ENCODE data around the gene TCTN2. TPM values are rescaled to one million over a fixed set of nuclear protein-coding genes. Genes with fewer than 3 reads are reported as not detected.

Gene TCTN2
- total RNA-seq, 1 experiment from 2014 or later = 14.7 TPM

DNA sequence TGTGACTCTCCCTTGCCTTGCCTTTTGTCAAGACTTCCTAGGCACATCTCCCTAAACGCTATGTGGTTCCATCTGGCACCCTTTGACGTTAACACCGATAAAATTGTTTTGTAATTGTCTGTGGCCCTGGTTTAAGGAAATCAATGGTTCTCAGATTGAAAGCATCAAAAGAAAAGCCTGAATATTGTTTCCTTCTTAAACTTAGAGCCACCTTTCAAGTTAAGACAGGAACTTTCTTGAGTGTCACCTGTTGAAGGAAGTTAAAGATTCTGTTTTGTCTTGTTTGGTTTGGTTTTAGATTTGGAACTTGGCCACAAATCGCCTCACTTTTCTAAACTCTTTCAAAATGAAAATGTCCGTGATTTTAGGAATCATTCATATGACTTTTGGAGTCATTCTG is 76.4 kb downstream of the TCTN2 start:
- in situ Hi-C loops (cut with HindIII; ENCODE audit: low pct_unique_long_range_greater_than_20kb, low sequenced_read_pairs) = no loop called here

DNA sequence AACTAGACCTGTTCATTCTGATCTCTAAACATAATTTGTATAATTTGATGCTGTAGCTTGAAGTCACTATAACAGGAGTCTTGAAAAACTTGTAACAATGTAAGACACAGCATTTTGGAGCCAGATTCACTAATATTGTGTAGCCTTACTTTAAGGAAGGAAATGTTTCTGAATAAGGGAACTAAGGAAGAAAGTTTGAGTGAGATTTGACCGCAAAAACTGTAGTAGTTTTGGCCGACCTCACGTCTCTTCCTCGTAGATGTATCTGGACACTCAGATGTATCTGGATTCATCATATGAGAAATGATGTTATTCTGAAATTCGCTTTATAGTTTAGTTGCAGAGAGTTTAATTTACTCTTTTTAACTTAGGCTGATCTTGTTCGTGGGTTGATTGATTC is 77.2 kb downstream of the TCTN2 start:
- no peak for DNase-seq (ENCODE audit: low read depth, low spot score)
- in situ Hi-C loops (cut with HindIII; ENCODE audit: low pct_unique_long_range_greater_than_20kb, low sequenced_read_pairs) (no loop called here), intact Hi-C loops (cut with micrococcal nuclease; ENCODE audit: unreplicated experiment) (no loop called here)
- no TSS peak for BruUV-seq (replicated peaks)
- Histone ChIP-seq H3K36me3 (ENCODE audit: control insufficient read depth, insufficient read depth, low read length) (peaks cover 3% of the 10 kb centered on the region), H3K27me3 (ENCODE audit: control insufficient read depth, insufficient read depth, low read length) (no peaks in the 10 kb centered on the region), H3K4me3 (ENCODE audit: low read depth in 2 of 2, low read length in 2 of 2) (no peak overlapping the region), H3K9me3 (ENCODE audit: control insufficient read depth, insufficient read depth, low read depth, low read length) (no peaks in the 10 kb centered on the region), H3K4me1 (ENCODE audit: control insufficient read depth, insufficient read depth, low read length) (no peaks in the 10 kb centered on the region), H3K27ac (ENCODE audit: low read length) (no peak overlapping the region)
- POLR2A ChIA-PET = no interaction called here
- TF ChIP-seq POLR2AphosphoS5 (IDR thresholded peaks at IDR 0.05; ENCODE audit: low read depth, low read length) (no peak), TCF7L2 (IDR thresholded peaks at IDR 0.05; ENCODE audit: low read depth, low read length) (no peak), SIN3A (IDR thresholded peaks at IDR 0.05; ENCODE audit: borderline replicate concordance, insufficient read depth, low read depth, low read length) (no peak)
- TF ChIP-seq, protein P1, sequence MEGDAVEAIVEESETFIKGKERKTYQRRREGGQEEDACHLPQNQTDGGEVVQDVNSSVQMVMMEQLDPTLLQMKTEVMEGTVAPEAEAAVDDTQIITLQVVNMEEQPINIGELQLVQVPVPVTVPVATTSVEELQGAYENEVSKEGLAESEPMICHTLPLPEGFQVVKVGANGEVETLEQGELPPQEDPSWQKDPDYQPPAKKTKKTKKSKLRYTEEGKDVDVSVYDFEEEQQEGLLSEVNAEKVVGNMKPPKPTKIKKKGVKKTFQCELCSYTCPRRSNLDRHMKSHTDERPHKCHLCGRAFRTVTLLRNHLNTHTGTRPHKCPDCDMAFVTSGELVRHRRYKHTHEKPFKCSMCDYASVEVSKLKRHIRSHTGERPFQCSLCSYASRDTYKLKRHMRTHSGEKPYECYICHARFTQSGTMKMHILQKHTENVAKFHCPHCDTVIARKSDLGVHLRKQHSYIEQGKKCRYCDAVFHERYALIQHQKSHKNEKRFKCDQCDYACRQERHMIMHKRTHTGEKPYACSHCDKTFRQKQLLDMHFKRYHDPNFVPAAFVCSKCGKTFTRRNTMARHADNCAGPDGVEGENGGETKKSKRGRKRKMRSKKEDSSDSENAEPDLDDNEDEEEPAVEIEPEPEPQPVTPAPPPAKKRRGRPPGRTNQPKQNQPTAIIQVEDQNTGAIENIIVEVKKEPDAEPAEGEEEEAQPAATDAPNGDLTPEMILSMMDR (IDR thresholded peaks at IDR 0.05) = no peak
- TF ChIP-seq, protein P2, sequence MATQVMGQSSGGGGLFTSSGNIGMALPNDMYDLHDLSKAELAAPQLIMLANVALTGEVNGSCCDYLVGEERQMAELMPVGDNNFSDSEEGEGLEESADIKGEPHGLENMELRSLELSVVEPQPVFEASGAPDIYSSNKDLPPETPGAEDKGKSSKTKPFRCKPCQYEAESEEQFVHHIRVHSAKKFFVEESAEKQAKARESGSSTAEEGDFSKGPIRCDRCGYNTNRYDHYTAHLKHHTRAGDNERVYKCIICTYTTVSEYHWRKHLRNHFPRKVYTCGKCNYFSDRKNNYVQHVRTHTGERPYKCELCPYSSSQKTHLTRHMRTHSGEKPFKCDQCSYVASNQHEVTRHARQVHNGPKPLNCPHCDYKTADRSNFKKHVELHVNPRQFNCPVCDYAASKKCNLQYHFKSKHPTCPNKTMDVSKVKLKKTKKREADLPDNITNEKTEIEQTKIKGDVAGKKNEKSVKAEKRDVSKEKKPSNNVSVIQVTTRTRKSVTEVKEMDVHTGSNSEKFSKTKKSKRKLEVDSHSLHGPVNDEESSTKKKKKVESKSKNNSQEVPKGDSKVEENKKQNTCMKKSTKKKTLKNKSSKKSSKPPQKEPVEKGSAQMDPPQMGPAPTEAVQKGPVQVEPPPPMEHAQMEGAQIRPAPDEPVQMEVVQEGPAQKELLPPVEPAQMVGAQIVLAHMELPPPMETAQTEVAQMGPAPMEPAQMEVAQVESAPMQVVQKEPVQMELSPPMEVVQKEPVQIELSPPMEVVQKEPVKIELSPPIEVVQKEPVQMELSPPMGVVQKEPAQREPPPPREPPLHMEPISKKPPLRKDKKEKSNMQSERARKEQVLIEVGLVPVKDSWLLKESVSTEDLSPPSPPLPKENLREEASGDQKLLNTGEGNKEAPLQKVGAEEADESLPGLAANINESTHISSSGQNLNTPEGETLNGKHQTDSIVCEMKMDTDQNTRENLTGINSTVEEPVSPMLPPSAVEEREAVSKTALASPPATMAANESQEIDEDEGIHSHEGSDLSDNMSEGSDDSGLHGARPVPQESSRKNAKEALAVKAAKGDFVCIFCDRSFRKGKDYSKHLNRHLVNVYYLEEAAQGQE (IDR thresholded peaks at IDR 0.05; ENCODE audit: insufficient read depth in 1 of 2, low read depth in 2 of 2, low read length in 1 of 2) = no peak
- ATAC-seq = no peak
- CTCF ChIA-PET = no interaction called here

More for the DNA sequence above, 76.4 kb downstream of the TCTN2 start:
- no peaks in the 10 kb centered on the region for H3K4me1 ChIP-seq (ENCODE audit: control insufficient read depth, insufficient read depth, low read length)
- no peaks in the 10 kb centered on the region for H3K27me3 ChIP-seq (ENCODE audit: control insufficient read depth, insufficient read depth, low read length)
- ATAC-seq (no peak), DNase-seq (ENCODE audit: low read depth, low spot score) (no peak)
- TF ChIP-seq, protein P1 (IDR thresholded peaks at IDR 0.05) = no peak
- TF ChIP-seq SIN3A (IDR thresholded peaks at IDR 0.05; ENCODE audit: borderline replicate concordance, insufficient read depth, low read depth, low read length) (no peak), POLR2AphosphoS5 (IDR thresholded peaks at IDR 0.05; ENCODE audit: low read depth, low read length) (no peak), TCF7L2 (IDR thresholded peaks at IDR 0.05; ENCODE audit: low read depth, low read length) (no peak)
- TF ChIP-seq, protein P2 (IDR thresholded peaks at IDR 0.05; ENCODE audit: insufficient read depth in 1 of 2, low read depth in 2 of 2, low read length in 1 of 2) = no peak
- CTCF ChIA-PET = no interaction called here
- no peak overlapping the region for H3K27ac ChIP-seq (ENCODE audit: low read length)
- intact Hi-C loops (cut with micrococcal nuclease; ENCODE audit: unreplicated experiment) = no loop called here
- peaks cover 3% of the 10 kb centered on the region for H3K36me3 ChIP-seq (ENCODE audit: control insufficient read depth, insufficient read depth, low read length)
- no peak overlapping the region for H3K4me3 ChIP-seq (ENCODE audit: low read depth in 2 of 2, low read length in 2 of 2)
- no peaks in the 10 kb centered on the region for H3K9me3 ChIP-seq (ENCODE audit: control insufficient read depth, insufficient read depth, low read depth, low read length)
- BruUV-seq (replicated peaks) = no TSS peak
- POLR2A ChIA-PET = no interaction called here
